Uterus (tissue), 2 donors: ENCODE data around the gene PRPS2.

Experiments
- POLR2A ChIP-seq, 2 donors: fragments of 450-650 bp; IDR thresholded peaks; one replicate each; pipeline ENCODE4 v1.6.1; 2016; ENCODE audit warnings: antibody characterized with exemption in 2 of 2, mild to moderate bottlenecking in 1 of 2, moderate library complexity in 1 of 2
- TF ChIP-seq, protein P1 (sequence below), 4 experiments: fragments of 200-600 bp in 2 of 4; fragments of 450-650 bp in 2 of 4; sonication (generic) in 2 of 4; IDR thresholded peaks; one replicate each; pipeline ENCODE4 v1.5.1; 2016 to 2019; ENCODE audit warnings: antibody characterized with exemption in 4 of 4, mild to moderate bottlenecking in 2 of 4, moderate library complexity in 1 of 4

DNA sequence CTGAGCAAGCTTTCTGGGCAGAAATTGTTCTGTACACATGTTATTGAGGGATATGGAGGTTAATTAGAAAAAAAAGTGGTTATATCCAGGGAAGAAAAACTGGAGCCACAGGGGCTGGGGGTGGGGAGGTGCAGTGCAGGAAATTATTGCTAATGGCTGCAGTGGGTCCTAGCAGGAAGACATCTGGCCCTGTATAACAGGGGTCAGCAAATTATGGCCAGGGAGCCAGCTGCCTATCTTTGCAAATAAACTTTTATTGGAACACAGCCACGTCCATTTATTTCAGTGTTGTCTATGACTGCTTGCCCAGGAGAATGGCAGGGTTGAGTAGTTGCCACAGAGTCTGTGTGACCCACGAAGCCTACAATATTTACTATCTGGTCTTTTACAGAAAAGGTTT is 23.4 kb upstream of the PRPS2 start:
- TF ChIP-seq, protein P1, sequence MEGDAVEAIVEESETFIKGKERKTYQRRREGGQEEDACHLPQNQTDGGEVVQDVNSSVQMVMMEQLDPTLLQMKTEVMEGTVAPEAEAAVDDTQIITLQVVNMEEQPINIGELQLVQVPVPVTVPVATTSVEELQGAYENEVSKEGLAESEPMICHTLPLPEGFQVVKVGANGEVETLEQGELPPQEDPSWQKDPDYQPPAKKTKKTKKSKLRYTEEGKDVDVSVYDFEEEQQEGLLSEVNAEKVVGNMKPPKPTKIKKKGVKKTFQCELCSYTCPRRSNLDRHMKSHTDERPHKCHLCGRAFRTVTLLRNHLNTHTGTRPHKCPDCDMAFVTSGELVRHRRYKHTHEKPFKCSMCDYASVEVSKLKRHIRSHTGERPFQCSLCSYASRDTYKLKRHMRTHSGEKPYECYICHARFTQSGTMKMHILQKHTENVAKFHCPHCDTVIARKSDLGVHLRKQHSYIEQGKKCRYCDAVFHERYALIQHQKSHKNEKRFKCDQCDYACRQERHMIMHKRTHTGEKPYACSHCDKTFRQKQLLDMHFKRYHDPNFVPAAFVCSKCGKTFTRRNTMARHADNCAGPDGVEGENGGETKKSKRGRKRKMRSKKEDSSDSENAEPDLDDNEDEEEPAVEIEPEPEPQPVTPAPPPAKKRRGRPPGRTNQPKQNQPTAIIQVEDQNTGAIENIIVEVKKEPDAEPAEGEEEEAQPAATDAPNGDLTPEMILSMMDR (IDR thresholded peaks at IDR 0.05) = no peak
- TF ChIP-seq POLR2A (IDR thresholded peaks at IDR 0.05) = no peak
